Parathyroid adenoma (tissue), 2 donors: ENCODE data around the gene SNTG2.

Experiments used
- H2AFZ ChIP-seq: fragments of 300-600 bp; sonication (generic); one replicate; pipeline ENCODE4 v1.7.0; 2017; ENCODE audit warnings: antibody characterized with exemption, mild to moderate bottlenecking
- H3K27ac ChIP-seq: fragments of 300-600 bp; sonication (generic); one replicate; pipeline ENCODE4 v1.7.0; 2017
- H3K27me3 ChIP-seq: fragments of 300-600 bp; sonication (generic); one replicate; pipeline ENCODE4 v1.7.0; 2017; ENCODE audit warnings: low read length; ENCODE audit not compliant: control insufficient read depth, insufficient read depth
- H3K36me3 ChIP-seq: fragments of 300-600 bp; sonication (generic); one replicate; pipeline ENCODE4 v1.7.0; 2017; ENCODE audit warnings: low read length; ENCODE audit not compliant: control insufficient read depth, insufficient read depth
- H3K4me1 ChIP-seq: fragments of 300-600 bp; sonication (generic); one replicate; pipeline ENCODE4 v1.7.0; 2017; ENCODE audit warnings: control low read depth
- H3K4me2 ChIP-seq: fragments of 300-600 bp; sonication (generic); one replicate; pipeline ENCODE4 v1.7.0; 2017; ENCODE audit warnings: low read length
- H3K4me3 ChIP-seq: fragments of 300-600 bp; sonication (generic); one replicate; pipeline ENCODE4 v1.7.0; 2017; ENCODE audit warnings: low read depth, low read length
- H3K79me2 ChIP-seq: fragments of 300-600 bp; sonication (generic); one replicate; pipeline ENCODE4 v1.7.0; 2017; ENCODE audit warnings: control low read depth
- H3K9ac ChIP-seq: fragments of 300-600 bp; sonication (generic); one replicate; pipeline ENCODE4 v1.7.0; 2017; ENCODE audit warnings: mild to moderate bottlenecking
- H3K9me3 ChIP-seq: fragments of 300-600 bp; sonication (generic); one replicate; pipeline ENCODE4 v1.7.0; 2017; ENCODE audit warnings: low read length; ENCODE audit not compliant: control insufficient read depth
- TF ChIP-seq, protein P1 (sequence below): fragments of 300-600 bp; sonication (generic); IDR thresholded peaks from one replicate; pipeline ENCODE4 v1.7.0; 2017; ENCODE audit warnings: antibody characterized with exemption, mild to moderate bottlenecking
- donor health status: primary hyperparathyroidism.

SNTG2 gene

DNA sequence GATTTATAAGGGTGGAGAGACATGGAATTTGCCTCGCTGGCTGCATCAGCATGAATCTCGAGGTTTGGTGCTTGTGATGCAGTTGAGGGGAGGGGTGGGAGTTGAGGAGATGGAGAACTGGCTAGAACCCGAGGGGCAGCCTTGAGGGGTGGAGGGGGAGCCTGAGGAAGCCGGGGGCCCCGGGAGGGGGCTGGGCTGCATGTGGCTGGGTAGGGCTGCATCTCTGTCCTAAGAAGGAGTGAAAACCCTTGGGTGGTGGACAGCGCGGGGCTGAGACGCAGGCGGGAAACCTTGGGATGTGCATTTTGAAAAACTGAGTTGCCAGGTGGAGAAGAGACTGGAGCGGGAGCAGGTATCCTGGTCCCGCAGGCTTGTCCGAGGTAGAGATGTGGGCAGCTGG, 64.2 kb downstream of the SNTG2 start:
- Histone ChIP-seq H3K4me1 (peaks cover 10% of the 10 kb centered on the region), H3K4me3 (no peak overlapping the region)
- TF ChIP-seq, protein P1, sequence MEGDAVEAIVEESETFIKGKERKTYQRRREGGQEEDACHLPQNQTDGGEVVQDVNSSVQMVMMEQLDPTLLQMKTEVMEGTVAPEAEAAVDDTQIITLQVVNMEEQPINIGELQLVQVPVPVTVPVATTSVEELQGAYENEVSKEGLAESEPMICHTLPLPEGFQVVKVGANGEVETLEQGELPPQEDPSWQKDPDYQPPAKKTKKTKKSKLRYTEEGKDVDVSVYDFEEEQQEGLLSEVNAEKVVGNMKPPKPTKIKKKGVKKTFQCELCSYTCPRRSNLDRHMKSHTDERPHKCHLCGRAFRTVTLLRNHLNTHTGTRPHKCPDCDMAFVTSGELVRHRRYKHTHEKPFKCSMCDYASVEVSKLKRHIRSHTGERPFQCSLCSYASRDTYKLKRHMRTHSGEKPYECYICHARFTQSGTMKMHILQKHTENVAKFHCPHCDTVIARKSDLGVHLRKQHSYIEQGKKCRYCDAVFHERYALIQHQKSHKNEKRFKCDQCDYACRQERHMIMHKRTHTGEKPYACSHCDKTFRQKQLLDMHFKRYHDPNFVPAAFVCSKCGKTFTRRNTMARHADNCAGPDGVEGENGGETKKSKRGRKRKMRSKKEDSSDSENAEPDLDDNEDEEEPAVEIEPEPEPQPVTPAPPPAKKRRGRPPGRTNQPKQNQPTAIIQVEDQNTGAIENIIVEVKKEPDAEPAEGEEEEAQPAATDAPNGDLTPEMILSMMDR = no peak

DNA sequence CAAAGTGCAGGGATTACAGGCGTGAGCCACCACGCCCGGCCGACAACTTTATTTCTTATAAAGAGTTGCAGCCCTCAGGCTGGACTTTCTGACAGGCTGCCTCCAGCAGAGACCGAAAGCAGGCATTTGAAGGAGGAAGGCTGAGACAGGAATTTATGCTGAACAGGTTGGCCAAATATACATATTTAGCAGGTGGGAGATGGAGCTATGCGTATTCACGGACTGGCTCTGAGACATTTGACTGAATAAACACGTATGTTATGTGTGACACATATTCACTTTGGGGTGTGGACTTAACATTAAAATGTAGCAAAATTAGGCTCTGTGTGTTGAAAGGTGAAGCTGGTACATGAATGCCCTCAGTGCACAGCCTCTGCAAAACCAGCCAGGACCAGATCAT, 65.9 kb downstream of the SNTG2 start:
- H3K4me3 ChIP-seq = no peak overlapping the region
- no peaks in the 10 kb centered on the region for H3K27me3 ChIP-seq
- no peak overlapping the region for H2AFZ ChIP-seq
- no peak overlapping the region for H3K9ac ChIP-seq
- H3K27ac ChIP-seq = no peak overlapping the region
- H3K9me3 ChIP-seq = no peaks in the 10 kb centered on the region
- no peaks in the 10 kb centered on the region for H3K4me1 ChIP-seq
- TF ChIP-seq, protein P1 = no peak
- H3K36me3 ChIP-seq = no peaks in the 10 kb centered on the region
- H3K4me2 ChIP-seq = no peak overlapping the region
- H3K79me2 ChIP-seq = no peaks in the 10 kb centered on the region

More for the DNA sequence above, 64.2 kb downstream of the SNTG2 start:
- H3K36me3 ChIP-seq = no peaks in the 10 kb centered on the region
- H3K27me3 ChIP-seq = no peaks in the 10 kb centered on the region
- no peak overlapping the region for H3K9ac ChIP-seq
- no peak overlapping the region for H3K27ac ChIP-seq
- no peak overlapping the region for H3K4me2 ChIP-seq
- H3K9me3 ChIP-seq = no peaks in the 10 kb centered on the region
- H2AFZ ChIP-seq = no peak overlapping the region
- H3K79me2 ChIP-seq = no peaks in the 10 kb centered on the region

DNA sequence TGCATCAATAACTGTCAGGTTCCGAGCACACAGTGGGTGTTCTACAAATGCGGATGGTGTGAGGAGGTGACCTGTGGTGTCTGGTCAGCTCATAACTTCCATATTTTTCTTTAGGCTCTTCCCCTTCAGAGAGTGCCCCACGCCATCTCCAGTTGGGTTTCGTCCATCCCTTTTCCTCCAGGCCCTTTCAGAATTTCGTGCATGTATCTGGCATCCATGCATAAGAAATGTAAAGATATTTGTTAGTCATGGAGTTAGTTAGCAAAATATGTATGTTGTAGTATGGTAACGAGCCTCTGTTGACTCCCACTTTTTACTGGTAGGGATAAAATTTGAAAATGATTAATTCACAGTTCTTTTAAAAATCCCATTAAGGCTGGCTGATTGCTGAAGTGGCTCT, 67.2 kb downstream of the SNTG2 start:
- Histone ChIP-seq H3K4me3 (no peak overlapping the region), H3K9me3 (no peaks in the 10 kb centered on the region), H3K27ac (no peak overlapping the region), H3K9ac (no peak overlapping the region), H3K4me2 (no peak overlapping the region), H3K79me2 (no peaks in the 10 kb centered on the region), H2AFZ (no peak overlapping the region), H3K4me1 (no peaks in the 10 kb centered on the region), H3K27me3 (peaks cover 2% of the 10 kb centered on the region), H3K36me3 (no peaks in the 10 kb centered on the region)
- TF ChIP-seq, protein P1 = no peak

DNA sequence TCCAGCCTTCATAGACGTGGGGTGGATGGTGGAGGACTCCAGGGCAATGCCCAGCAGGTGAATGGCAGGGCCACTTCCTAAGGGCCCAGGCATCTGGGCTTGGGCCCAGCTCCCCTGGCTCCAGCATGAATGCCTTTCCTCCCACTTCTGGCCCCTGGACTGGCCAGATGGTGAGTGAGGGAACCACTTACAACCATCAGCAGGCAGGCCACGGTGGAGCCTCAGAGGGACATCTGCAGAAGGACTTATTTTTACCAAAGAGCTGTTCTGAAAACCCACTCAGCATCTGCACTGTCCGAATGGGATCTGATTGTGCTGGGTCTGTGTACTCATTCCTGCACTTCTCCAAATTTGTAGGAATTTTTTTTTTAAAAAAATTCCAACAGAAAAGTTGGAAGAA, 69.6 kb downstream of the SNTG2 start:
- Histone ChIP-seq H3K9ac (no peak overlapping the region), H2AFZ (no peak overlapping the region), H3K79me2 (no peaks in the 10 kb centered on the region), H3K9me3 (no peaks in the 10 kb centered on the region), H3K27ac (no peak overlapping the region), H3K36me3 (no peaks in the 10 kb centered on the region), H3K4me1 (no peaks in the 10 kb centered on the region), H3K4me3 (no peak overlapping the region), H3K27me3 (peaks cover 3% of the 10 kb centered on the region), H3K4me2 (no peak overlapping the region)
- TF ChIP-seq, protein P1 = no peak

DNA sequence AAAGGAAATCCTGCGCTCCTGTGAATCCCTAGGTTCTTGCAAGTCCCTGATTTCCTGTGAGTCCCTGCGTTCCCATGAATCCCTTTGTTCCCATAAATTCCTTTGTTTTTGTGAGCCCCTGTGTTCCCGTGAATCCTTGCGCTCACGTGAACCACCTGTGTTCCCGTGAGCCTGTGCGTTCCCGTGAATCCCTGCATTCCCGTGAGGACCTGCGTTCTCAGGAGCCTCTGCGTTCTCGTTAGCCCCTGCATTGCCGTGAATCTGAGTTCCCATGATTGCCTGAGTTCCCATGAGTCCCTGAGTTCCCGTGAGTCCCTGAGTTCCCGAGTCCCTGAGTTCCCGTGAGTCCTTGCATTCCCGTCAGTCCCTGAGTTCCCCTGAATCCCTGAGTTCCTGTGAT, 71.5 kb downstream of the SNTG2 start:
- Histone ChIP-seq H3K36me3 (no peaks in the 10 kb centered on the region), H3K79me2 (no peaks in the 10 kb centered on the region), H3K27me3 (peaks cover 3% of the 10 kb centered on the region), H3K9ac (no peak overlapping the region), H3K27ac (no peak overlapping the region), H3K4me3 (no peak overlapping the region), H3K4me1 (no peaks in the 10 kb centered on the region), H3K4me2 (no peak overlapping the region), H2AFZ (no peak overlapping the region), H3K9me3 (no peaks in the 10 kb centered on the region)
- TF ChIP-seq, protein P1 = no peak
